Embryonic facial prominence (tissue), 1 donor: ENCODE measurements around the gene CYP4X1.
"Not testable (repeated sequence)": the region's sequence is repeated elsewhere in the genome, so short reads cannot be mapped to it uniquely, and the experiment has no call there.

Source experiments
- DNase-seq: peaks from one replicate; pipeline ENCODE4 v3.0.0-alpha.2; 2016; ENCODE audit errors: extremely low spot score

CYP4X1 gene

GRCh38 chr1:47069509-47069908 lies 46.0 kb downstream of the CYP4X1 start:
- not testable (repeated sequence) for DNase-seq

- not testable (repeated sequence) for DNase-seq
These were observed 65.9 kb downstream of the CYP4X1 start for GRCh38 chr1:47089356-47089755.

DNA sequence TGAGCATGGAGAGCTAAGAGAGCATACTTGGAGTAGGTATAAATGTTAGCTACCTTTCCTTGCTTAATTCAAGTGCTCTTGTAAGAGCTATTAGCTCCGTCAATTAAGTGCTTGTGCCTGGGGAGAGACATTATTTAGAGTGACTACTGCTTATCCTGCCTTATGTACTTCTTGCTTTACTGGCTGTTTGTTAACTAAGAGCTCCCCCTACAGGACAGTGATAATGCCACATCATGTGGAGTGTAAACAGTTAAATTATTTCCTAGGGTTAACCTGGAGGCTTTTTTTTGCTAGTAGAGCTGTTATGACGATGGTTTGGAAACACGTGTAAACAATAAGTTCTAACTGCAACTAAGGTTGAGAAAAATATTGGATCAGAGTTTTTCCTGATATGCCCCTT lies 68.0 kb downstream of the CYP4X1 start:
- DNase-seq, result not testable (repeated sequence)
